Esophagus squamous epithelium (tissue), 4 donors: ENCODE data around the gene RASA2.

Experiments used
- POLR2A ChIP-seq, 4 donors: fragments of 450-650 bp; IDR thresholded peaks; one replicate each; pipeline ENCODE4 v1.6.1; 2017; ENCODE audit warnings: antibody characterized with exemption in 4 of 4, mild to moderate bottlenecking in 4 of 4, moderate library complexity in 3 of 4
- TF ChIP-seq, protein P1 (sequence below), 6 experiments: fragments of 450-650 bp in 4 of 6; fragments of 200-600 bp in 2 of 6; sonication (generic) in 2 of 6; IDR thresholded peaks; one replicate each; pipeline ENCODE4 v1.5.1; 2016 to 2019; ENCODE audit warnings: antibody characterized with exemption in 6 of 6, mild to moderate bottlenecking in 4 of 6, moderate library complexity in 4 of 6

- TF ChIP-seq, protein P1, sequence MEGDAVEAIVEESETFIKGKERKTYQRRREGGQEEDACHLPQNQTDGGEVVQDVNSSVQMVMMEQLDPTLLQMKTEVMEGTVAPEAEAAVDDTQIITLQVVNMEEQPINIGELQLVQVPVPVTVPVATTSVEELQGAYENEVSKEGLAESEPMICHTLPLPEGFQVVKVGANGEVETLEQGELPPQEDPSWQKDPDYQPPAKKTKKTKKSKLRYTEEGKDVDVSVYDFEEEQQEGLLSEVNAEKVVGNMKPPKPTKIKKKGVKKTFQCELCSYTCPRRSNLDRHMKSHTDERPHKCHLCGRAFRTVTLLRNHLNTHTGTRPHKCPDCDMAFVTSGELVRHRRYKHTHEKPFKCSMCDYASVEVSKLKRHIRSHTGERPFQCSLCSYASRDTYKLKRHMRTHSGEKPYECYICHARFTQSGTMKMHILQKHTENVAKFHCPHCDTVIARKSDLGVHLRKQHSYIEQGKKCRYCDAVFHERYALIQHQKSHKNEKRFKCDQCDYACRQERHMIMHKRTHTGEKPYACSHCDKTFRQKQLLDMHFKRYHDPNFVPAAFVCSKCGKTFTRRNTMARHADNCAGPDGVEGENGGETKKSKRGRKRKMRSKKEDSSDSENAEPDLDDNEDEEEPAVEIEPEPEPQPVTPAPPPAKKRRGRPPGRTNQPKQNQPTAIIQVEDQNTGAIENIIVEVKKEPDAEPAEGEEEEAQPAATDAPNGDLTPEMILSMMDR (IDR thresholded peaks at IDR 0.05): no peak
- no peak for TF ChIP-seq POLR2A (IDR thresholded peaks at IDR 0.05)
Observed at GRCh38 chr3:141540531-141540930, 53.7 kb downstream of the RASA2 start.
